ENCODE data around the gene PNPLA6. TPM values are rescaled to one million over a fixed set of nuclear protein-coding genes. Genes with fewer than 3 reads are reported as not detected.

The PNPLA6 gene
- total RNA-seq, 4 donors from 2014 or later: 115 to 435 (median 147) TPM

- H3K27me3 ChIP-seq: peaks cover 50% of the 10 kb centered on the region
- TF ChIP-seq CTCF (IDR thresholded peaks at IDR 0.05) (no peak), EP300 (IDR thresholded peaks at IDR 0.05; ENCODE audit: low read depth) (no peak), POLR2A (IDR thresholded peaks at IDR 0.05) (no peak), POLR2AphosphoS5 (IDR thresholded peaks at IDR 0.05) (no peak)
- no peaks in the 10 kb centered on the region for H3K9me3 ChIP-seq
- no peak overlapping the region for H3K27ac ChIP-seq
- in situ Hi-C loops (cut with MboI; ENCODE audit: low pct_ligation_motif_present in 1 of 4, low pct_unique_long_range_greater_than_20kb in 1 of 4, low sequenced_read_pairs in 3 of 4): no loop called here
- intact Hi-C loops (cut with DNase I; ENCODE audit: low total_unique reads): no loop called here
- no peak overlapping the region for H3K4me3 ChIP-seq
- DNase-seq: no peak
- peaks cover 0 to 9% (median 6%) of the 10 kb centered on the region in 4 donors for H3K4me1 ChIP-seq
- 80 to 83% methylated on average over 5 to 9 of the region's 9 CpGs for WGBS, 2 donors (ENCODE audit: low coverage in 1 of 2)
- H3K36me3 ChIP-seq: no peaks in the 10 kb centered on the region
Observed at GRCh38 chr19:7597689-7598088, 62.2 kb downstream of the PNPLA6 start.

- intact Hi-C loops (cut with DNase I; ENCODE audit: low total_unique reads): no loop called here
- TF ChIP-seq EP300 (IDR thresholded peaks at IDR 0.05; ENCODE audit: low read depth) (no peak), POLR2A (IDR thresholded peaks at IDR 0.05) (no peak), CTCF (IDR thresholded peaks at IDR 0.05) (no peak), POLR2AphosphoS5 (IDR thresholded peaks at IDR 0.05) (no peak)
- Histone ChIP-seq H3K27me3 (peaks cover 50% of the 10 kb centered on the region), H3K4me3 (no peak overlapping the region), H3K27ac (no peak overlapping the region), H3K9me3 (no peaks in the 10 kb centered on the region), H3K36me3 (no peaks in the 10 kb centered on the region), H3K4me1 (peaks cover 0 to 9% (median 6%) of the 10 kb centered on the region in 4 donors)
- in situ Hi-C loops (cut with MboI; ENCODE audit: low pct_ligation_motif_present in 1 of 4, low pct_unique_long_range_greater_than_20kb in 1 of 4, low sequenced_read_pairs in 3 of 4): no loop called here
- no peak for DNase-seq
- 69 to 100% methylated on average over 1 to 6 of the region's 6 CpGs for WGBS, 2 donors (ENCODE audit: low coverage in 1 of 2)
Observed at GRCh38 chr19:7598180-7598579, 62.7 kb downstream of the PNPLA6 start.

- intact Hi-C loops (cut with DNase I; ENCODE audit: low total_unique reads): no loop called here
- H3K4me1 ChIP-seq: peaks cover 0 to 9% (median 6%) of the 10 kb centered on the region in 4 donors
- no peak for DNase-seq
- H3K4me3 ChIP-seq: no peak overlapping the region
- H3K9me3 ChIP-seq: no peaks in the 10 kb centered on the region
- TF ChIP-seq EP300 (IDR thresholded peaks at IDR 0.05; ENCODE audit: low read depth): no peak
- TF ChIP-seq POLR2A (IDR thresholded peaks at IDR 0.05): no peak
- no peak for TF ChIP-seq CTCF (IDR thresholded peaks at IDR 0.05)
- TF ChIP-seq POLR2AphosphoS5 (IDR thresholded peaks at IDR 0.05): no peak
- peaks cover 31% of the 10 kb centered on the region for H3K27me3 ChIP-seq
- in situ Hi-C loops (cut with MboI; ENCODE audit: low pct_ligation_motif_present in 1 of 4, low pct_unique_long_range_greater_than_20kb in 1 of 4, low sequenced_read_pairs in 3 of 4): no loop called here
- H3K36me3 ChIP-seq: no peaks in the 10 kb centered on the region
- H3K27ac ChIP-seq: no peak overlapping the region
Observed at GRCh38 chr19:7600721-7601120, 65.2 kb downstream of the PNPLA6 start.

- intact Hi-C loops (cut with DNase I; ENCODE audit: low total_unique reads) (no loop called here), in situ Hi-C loops (cut with MboI; ENCODE audit: low pct_ligation_motif_present in 1 of 4, low pct_unique_long_range_greater_than_20kb in 1 of 4, low sequenced_read_pairs in 3 of 4) (no loop called here)
- peaks cover 17% of the 10 kb centered on the region for H3K27me3 ChIP-seq
- no peak overlapping the region for H3K4me3 ChIP-seq
- DNase-seq: no peak
- 57% methylated on average over 14 to 15 of the region's 15 CpGs for WGBS, 2 donors (ENCODE audit: low coverage in 1 of 2)
- no peaks in the 10 kb centered on the region for H3K9me3 ChIP-seq
- H3K27ac ChIP-seq: no peak overlapping the region
- no peaks in the 10 kb centered on the region for H3K36me3 ChIP-seq
- TF ChIP-seq POLR2A (IDR thresholded peaks at IDR 0.05): no peak
- TF ChIP-seq CTCF (IDR thresholded peaks at IDR 0.05): no peak
- no peak for TF ChIP-seq POLR2AphosphoS5 (IDR thresholded peaks at IDR 0.05)
- TF ChIP-seq EP300 (IDR thresholded peaks at IDR 0.05; ENCODE audit: low read depth): no peak
- H3K4me1 ChIP-seq: no peaks in the 10 kb centered on the region
Observed at GRCh38 chr19:7602240-7602934, 66.9 kb downstream of the PNPLA6 start.

Data from transverse colon (tissue), 4 donors.